ENCODE data around the gene SHROOM3. TPM values are rescaled to one million over a fixed set of nuclear protein-coding genes. Genes with fewer than 3 reads are reported as not detected.

The SHROOM3 gene
- polyA plus RNA-seq, 1 donor from 2014 or later = 2.7 TPM

GRCh38 chr4:76658231-76659102 lies 223.4 kb downstream of the SHROOM3 start:
- Histone ChIP-seq H3K36me3 (ENCODE audit: insufficient read depth, low read length) (no peaks in the 10 kb centered on the region), H2AFZ (ENCODE audit: low read depth, low read length) (no peak overlapping the region), H3K27me3 (ENCODE audit: insufficient read depth, low read depth, low read length) (no peaks in the 10 kb centered on the region), H3F3A (ENCODE audit: insufficient read depth, low read length, poor library complexity, severe bottlenecking) (no peaks in the 10 kb centered on the region), H3K4me3 (ENCODE audit: low read length) (no peak overlapping the region), H3K9me2 (ENCODE audit: insufficient read depth, low read length) (no peaks in the 10 kb centered on the region), H3K9ac (ENCODE audit: low read length) (no peak overlapping the region), H3K4me2 (ENCODE audit: low read length) (no peak overlapping the region), H3K27ac (ENCODE audit: low read length) (no peak overlapping the region), H3K79me2 (replicated peaks; ENCODE audit: insufficient read depth, low read length) (no peaks in the 10 kb centered on the region), H4K20me1 (ENCODE audit: insufficient read depth) (no peaks in the 10 kb centered on the region), H3K9me3 (ENCODE audit: low read length) (no peaks in the 10 kb centered on the region)
- TF ChIP-seq CTCF (IDR thresholded peaks at IDR 0.05; ENCODE audit: poor library complexity, severe bottlenecking) (no peak), REST (IDR thresholded peaks at IDR 0.05; ENCODE audit: borderline replicate concordance) (no peak), EP300 (conservative IDR thresholded peaks at IDR 0.05; ENCODE audit: poor library complexity, severe bottlenecking) (no peak), POLR2AphosphoS5 (IDR thresholded peaks at IDR 0.05) (no peak), TAF1 (IDR thresholded peaks at IDR 0.05; ENCODE audit: low read depth) (no peak)

- no peak overlapping the region for H3K4me3 ChIP-seq (ENCODE audit: low read length)
- H3K27me3 ChIP-seq (ENCODE audit: insufficient read depth, low read depth, low read length) = no peaks in the 10 kb centered on the region
- no peaks in the 10 kb centered on the region for H3K9me2 ChIP-seq (ENCODE audit: insufficient read depth, low read length)
- H3K27ac ChIP-seq (ENCODE audit: low read length) = no peak overlapping the region
- H2AFZ ChIP-seq (ENCODE audit: low read depth, low read length) = no peak overlapping the region
- H3K4me2 ChIP-seq (ENCODE audit: low read length) = no peak overlapping the region
- no peaks in the 10 kb centered on the region for H3K9me3 ChIP-seq (ENCODE audit: low read length)
- H3F3A ChIP-seq (ENCODE audit: insufficient read depth, low read length, poor library complexity, severe bottlenecking) = no peaks in the 10 kb centered on the region
- H3K9ac ChIP-seq (ENCODE audit: low read length) = no peak overlapping the region
- H3K36me3 ChIP-seq (ENCODE audit: insufficient read depth, low read length) = no peaks in the 10 kb centered on the region
- no peaks in the 10 kb centered on the region for H3K79me2 ChIP-seq (replicated peaks; ENCODE audit: insufficient read depth, low read length)
- no peak for TF ChIP-seq SMC3 (conservative IDR thresholded peaks at IDR 0.05; ENCODE audit: poor library complexity)
- TF ChIP-seq REST (IDR thresholded peaks at IDR 0.05; ENCODE audit: borderline replicate concordance) = no peak
- H4K20me1 ChIP-seq (ENCODE audit: insufficient read depth) = no peaks in the 10 kb centered on the region
Measured at GRCh38 chr4:76659103-76659490, 224.1 kb downstream of the SHROOM3 start.

All from neural cell (in vitro differentiated cells).